ENCODE results near the gene XIAP.
"Not testable (repeated sequence)": the region's sequence is repeated elsewhere in the genome, so short reads cannot be mapped to it uniquely, and the experiment has no call there.

Gene XIAP

DNA sequence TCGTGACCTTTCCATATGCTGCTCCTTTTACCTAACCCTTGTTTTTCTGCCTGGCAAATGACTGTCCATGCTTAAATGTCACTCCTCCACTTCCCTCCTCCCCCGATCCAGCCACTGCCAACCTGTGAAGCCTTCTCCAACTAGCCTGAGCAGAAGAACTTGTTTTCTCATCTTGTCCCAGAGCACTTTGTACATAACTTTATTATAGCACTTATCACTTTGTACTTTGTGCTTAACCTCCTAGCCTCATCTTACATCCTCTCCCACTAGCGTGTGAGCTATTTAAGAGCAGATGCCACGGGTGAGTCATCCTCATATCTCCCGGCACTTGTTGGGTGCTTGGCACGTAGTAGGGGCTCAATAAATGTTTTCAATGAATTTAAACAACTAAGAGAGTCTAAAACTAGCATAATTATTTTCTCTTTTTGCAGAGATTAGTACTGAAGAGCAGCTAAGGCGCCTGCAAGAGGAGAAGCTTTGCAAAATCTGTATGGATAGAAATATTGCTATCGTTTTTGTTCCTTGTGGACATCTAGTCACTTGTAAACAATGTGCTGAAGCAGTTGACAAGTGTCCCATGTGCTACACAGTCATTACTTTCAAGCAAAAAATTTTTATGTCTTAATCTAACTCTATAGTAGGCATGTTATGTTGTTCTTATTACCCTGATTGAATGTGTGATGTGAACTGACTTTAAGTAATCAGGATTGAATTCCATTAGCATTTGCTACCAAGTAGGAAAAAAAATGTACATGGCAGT lies 46.9 kb downstream of the XIAP start:
- DNase-seq (ENCODE audit: insufficient read length, low spot score) (no peak), FAIRE-seq (peak; percentile 33)
- no peak for TF ChIP-seq POLR2A (IDR thresholded peaks at IDR 0.05; ENCODE audit: low read depth, low read length)

DNA sequence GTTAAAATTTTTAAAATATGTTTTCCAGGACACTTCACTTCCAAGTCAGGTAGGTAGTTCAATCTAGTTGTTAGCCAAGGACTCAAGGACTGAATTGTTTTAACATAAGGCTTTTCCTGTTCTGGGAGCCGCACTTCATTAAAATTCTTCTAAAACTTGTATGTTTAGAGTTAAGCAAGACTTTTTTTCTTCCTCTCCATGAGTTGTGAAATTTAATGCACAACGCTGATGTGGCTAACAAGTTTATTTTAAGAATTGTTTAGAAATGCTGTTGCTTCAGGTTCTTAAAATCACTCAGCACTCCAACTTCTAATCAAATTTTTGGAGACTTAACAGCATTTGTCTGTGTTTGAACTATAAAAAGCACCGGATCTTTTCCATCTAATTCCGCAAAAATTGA lies 49.7 kb downstream of the XIAP start:
- DNase-seq (ENCODE audit: insufficient read length, low spot score) (no peak), FAIRE-seq (no peak)
- no peak for TF ChIP-seq POLR2A (IDR thresholded peaks at IDR 0.05; ENCODE audit: low read depth, low read length)

GRCh38 chrX:123917069-123917468 lies 57.2 kb downstream of the XIAP start:
- no peak for TF ChIP-seq POLR2A (IDR thresholded peaks at IDR 0.05; ENCODE audit: low read depth, low read length)
- no peak for FAIRE-seq
- no peak for DNase-seq (ENCODE audit: insufficient read length, low spot score)

DNA sequence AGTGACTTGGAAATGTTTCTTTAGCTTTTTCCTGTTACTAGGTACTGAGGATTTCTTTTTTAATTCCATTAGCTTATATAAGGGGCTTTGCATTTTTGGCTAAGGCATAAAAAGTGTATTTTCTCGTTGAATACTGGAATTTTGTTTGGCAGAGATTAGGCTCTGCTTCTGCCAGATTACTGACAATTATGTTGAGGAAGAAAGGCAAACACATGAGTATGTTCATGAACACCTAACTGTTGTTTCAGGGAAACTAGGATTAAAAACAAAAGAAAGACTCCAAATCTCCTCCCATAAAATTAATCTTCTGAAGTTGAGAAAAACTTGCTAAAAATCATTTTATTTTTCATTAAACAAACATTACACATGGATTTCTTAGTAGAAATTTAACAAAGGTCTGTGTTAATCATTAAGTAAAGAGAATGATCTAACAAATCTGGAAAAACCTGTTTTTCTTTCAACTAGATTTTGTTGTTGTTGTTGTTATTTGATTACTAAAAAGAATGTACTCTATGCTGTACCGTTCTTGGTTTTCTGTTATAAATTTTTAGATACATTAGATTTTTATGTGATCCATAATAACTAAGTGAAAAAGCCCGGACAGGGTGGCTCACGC lies 58.4 kb downstream of the XIAP start:
- no peak for TF ChIP-seq POLR2A (IDR thresholded peaks at IDR 0.05; ENCODE audit: low read depth, low read length)
- DNase-seq (ENCODE audit: insufficient read length, low spot score) (no peak), FAIRE-seq (no peak)

DNA sequence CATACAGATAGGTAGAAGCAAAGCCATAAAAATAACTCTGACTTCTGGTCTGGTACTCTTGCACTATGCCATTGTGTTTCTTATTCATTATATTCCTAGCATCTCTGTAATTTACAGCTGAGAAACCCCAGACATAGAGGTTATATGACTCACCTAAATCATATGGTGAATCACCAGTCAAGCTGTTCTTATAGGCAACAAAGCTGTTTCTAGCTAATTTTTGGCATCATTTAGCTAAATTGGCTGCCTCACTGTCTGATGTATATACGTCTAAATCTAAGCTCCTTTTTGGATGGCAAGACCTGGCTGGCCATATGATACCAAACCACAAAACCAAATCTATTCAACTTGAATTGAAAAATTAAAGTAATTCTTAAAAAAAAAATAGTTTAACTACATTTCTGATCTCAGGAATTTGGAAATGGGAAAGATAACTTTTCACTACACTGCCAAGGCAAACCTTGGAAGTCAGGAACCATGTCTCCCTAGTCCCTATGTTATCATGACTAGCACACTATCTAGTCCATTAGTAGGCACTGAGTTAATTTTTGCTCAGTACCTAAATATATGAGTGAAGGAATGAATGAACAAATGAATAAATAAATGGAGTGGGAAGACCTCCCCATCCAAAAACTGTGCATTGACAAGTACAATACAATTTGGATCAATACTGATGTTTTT lies 60.4 kb downstream of the XIAP start:
- DNase-seq (ENCODE audit: insufficient read length, low spot score): peak; percentile 26
- no peak for TF ChIP-seq POLR2A (IDR thresholded peaks at IDR 0.05; ENCODE audit: low read depth, low read length)
- FAIRE-seq: peak; percentile 76

- FAIRE-seq (no peak), DNase-seq (ENCODE audit: insufficient read length, low spot score) (no peak)
- no peak for TF ChIP-seq POLR2A (IDR thresholded peaks at IDR 0.05; ENCODE audit: low read depth, low read length)
These were observed 63.4 kb downstream of the XIAP start for GRCh38 chrX:123923211-123923610.

DNA sequence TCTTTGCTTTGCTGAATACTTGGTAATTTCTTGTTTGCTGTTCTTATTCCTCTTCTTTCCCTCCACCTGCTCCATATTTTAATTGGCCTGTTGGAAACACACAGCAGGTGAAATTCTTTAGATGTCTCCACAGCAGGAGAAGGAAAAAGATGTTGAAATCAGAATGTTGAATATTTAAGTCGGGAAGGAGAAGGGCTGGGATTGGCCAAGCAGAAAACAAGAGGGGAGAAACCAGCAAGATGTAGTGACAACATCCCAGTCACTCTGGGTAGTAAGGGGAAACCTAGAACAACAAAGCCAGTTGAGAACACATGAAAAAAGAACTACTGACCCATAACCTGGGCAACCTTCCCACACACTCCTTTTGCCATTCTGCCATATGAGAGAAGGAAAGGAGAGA lies 64.3 kb downstream of the XIAP start:
- DNase-seq (ENCODE audit: insufficient read length, low spot score) (no peak), FAIRE-seq (no peak)

DNA sequence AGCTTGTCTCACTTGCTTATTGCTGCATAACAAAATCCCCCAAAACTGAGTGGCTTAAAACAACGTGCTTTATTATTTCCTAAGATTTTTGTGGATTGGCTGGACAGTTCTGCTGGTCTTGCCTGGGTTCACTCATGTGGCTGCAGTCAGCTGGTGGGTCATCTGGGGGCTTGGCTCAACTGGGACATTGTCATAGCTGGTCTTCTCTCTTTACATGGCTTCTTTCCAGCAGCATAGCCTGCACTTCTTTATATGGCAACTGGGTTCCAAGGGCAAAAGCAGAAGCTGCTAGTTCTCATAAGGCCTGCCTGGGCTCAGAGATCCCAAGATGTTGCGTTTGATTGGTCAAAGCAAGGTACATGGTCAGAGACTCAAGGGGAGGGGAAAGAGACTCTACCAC lies 68.0 kb downstream of the XIAP start:
- DNase-seq (ENCODE audit: insufficient read length, low spot score): no peak
- FAIRE-seq: no peak

More for the DNA sequence above, 64.3 kb downstream of the XIAP start:
- TF ChIP-seq POLR2A (IDR thresholded peaks at IDR 0.05; ENCODE audit: low read depth, low read length): no peak

GRCh38 chrX:123932055-123932454 lies 72.2 kb downstream of the XIAP start:
- FAIRE-seq; DNase-seq (ENCODE audit: insufficient read length, low spot score): not testable (repeated sequence)

More for the DNA sequence above, 68.0 kb downstream of the XIAP start:
- TF ChIP-seq POLR2A (IDR thresholded peaks at IDR 0.05; ENCODE audit: low read depth, low read length): no peak

GRCh38 chrX:123943074-123943473 lies 83.2 kb downstream of the XIAP start:
- no peak for DNase-seq (ENCODE audit: insufficient read length, low spot score)
- no peak for FAIRE-seq
- no peak for TF ChIP-seq POLR2A (IDR thresholded peaks at IDR 0.05; ENCODE audit: low read depth, low read length)

- DNase-seq (ENCODE audit: insufficient read length, low spot score): no peak
- no peak for FAIRE-seq
- no peak for TF ChIP-seq POLR2A (IDR thresholded peaks at IDR 0.05; ENCODE audit: low read depth, low read length)
These were observed 83.6 kb downstream of the XIAP start for GRCh38 chrX:123943488-123943887.

GRCh38 chrX:123949846-123950245 lies 90.0 kb downstream of the XIAP start:
- FAIRE-seq (no peak), DNase-seq (ENCODE audit: insufficient read length, low spot score) (no peak)
- TF ChIP-seq POLR2A (IDR thresholded peaks at IDR 0.05; ENCODE audit: low read depth, low read length): no peak

- DNase-seq (ENCODE audit: insufficient read length, low spot score): peak; percentile 9
- no peak for TF ChIP-seq POLR2A (IDR thresholded peaks at IDR 0.05; ENCODE audit: low read depth, low read length)
- no peak for FAIRE-seq
These were observed 99.6 kb downstream of the XIAP start for GRCh38 chrX:123959281-123960063.

GRCh38 chrX:123960956-123961267 lies 101.1 kb downstream of the XIAP start:
- no peak for FAIRE-seq
- TF ChIP-seq POLR2A (IDR thresholded peaks at IDR 0.05; ENCODE audit: low read depth, low read length): no peak
- no peak for DNase-seq (ENCODE audit: insufficient read length, low spot score)
